CD14-positive monocyte (primary cell): ENCODE measurements around the gene PCDHGB4. TPM values are rescaled to one million over a fixed set of nuclear protein-coding genes. Genes with fewer than 3 reads are reported as not detected.
"Not testable (repeated sequence)": the region's sequence is repeated elsewhere in the genome, so short reads cannot be mapped to it uniquely, and the experiment has no call there.

ENCODE experiments used
- DNase-seq, 3 donors: peaks; one replicate each; pipeline ENCODE4 v3.0.0-alpha.2; 2011 to 2022
- H2AFZ ChIP-seq: 2 replicates; pipeline ENCODE4 v1.6.0; 2012; ENCODE audit warnings: mild to moderate bottlenecking, low read depth, low read length, inconsistent platforms; ENCODE audit not compliant: insufficient read depth, poor library complexity, severe bottlenecking
- H3K27ac ChIP-seq, 2 donors: 1 replicate in 1 of 2; 2 replicates in 1 of 2; pipeline ENCODE4 v1.5.1; 2012 to 2013; ENCODE audit warnings: low read length in 2 of 2, control low read depth in 1 of 2, inconsistent platforms in 1 of 2, low read depth in 1 of 2, mild to moderate bottlenecking in 1 of 2
- H3K27me3 ChIP-seq, 2 donors: one replicate each; pipeline versions ENCODE4 v1.6.0 to v1.6.1; 2011 to 2013; ENCODE audit warnings: low read length in 2 of 2; ENCODE audit not compliant: control insufficient read depth in 2 of 2, insufficient read depth in 2 of 2
- H3K36me3 ChIP-seq, 2 donors: replicated peaks in 1 of 2; 1 replicate in 1 of 2; 2 replicates in 1 of 2; pipeline versions ENCODE4 v1.5.1 to v1.6.1; 2012 to 2013; ENCODE audit warnings: low read length in 2 of 2, control low read depth in 1 of 2, inconsistent platforms in 1 of 2, mild to moderate bottlenecking in 1 of 2; ENCODE audit not compliant: insufficient read depth in 2 of 2, control insufficient read depth in 1 of 2
- H3K4me1 ChIP-seq, 2 donors: 1 replicate in 1 of 2; 2 replicates in 1 of 2; pipeline versions ENCODE4 v1.5.1 to v1.6.1; 2012 to 2013; ENCODE audit warnings: low read length in 2 of 2, control low read depth in 1 of 2, inconsistent platforms in 1 of 2, mild to moderate bottlenecking in 1 of 2, moderate library complexity in 1 of 2; ENCODE audit not compliant: insufficient read depth in 2 of 2, control insufficient read depth in 1 of 2
- H3K4me2 ChIP-seq: replicated peaks from 2 replicates; pipeline ENCODE3; 2012; ENCODE audit warnings: low read length, moderate library complexity, mild to moderate bottlenecking; ENCODE audit not compliant: poor library complexity, severe bottlenecking; ENCODE audit errors: extremely low read depth
- H3K4me3 ChIP-seq, 3 experiments: fragments of 200-600 bp in 1 of 3; sonication (generic) in 1 of 3; replicated peaks in 1 of 3; 1 replicate in 2 of 3; 2 replicates in 1 of 3; pipeline ENCODE4 v1.5.1; 2011 to 2013; ENCODE audit warnings: low read length in 3 of 3, mild to moderate bottlenecking in 3 of 3, control low read depth in 2 of 3, low read depth in 2 of 3, inconsistent platforms in 1 of 3, moderate library complexity in 1 of 3
- H3K79me2 ChIP-seq: 2 replicates; pipeline ENCODE4 v1.6.0; 2012; ENCODE audit warnings: mild to moderate bottlenecking, control low read depth, inconsistent platforms, low read length, moderate library complexity; ENCODE audit not compliant: insufficient read depth
- H3K9ac ChIP-seq: 2 replicates; pipeline ENCODE4 v1.6.0; 2017; ENCODE audit warnings: low read length, mild to moderate bottlenecking; ENCODE audit not compliant: insufficient read depth, poor library complexity, severe bottlenecking
- H3K9me3 ChIP-seq, 2 donors: replicated peaks in 1 of 2; 1 replicate in 1 of 2; 2 replicates in 1 of 2; pipeline versions ENCODE4 v1.5.1 to v1.6.1; 2012 to 2013; ENCODE audit warnings: low read length in 2 of 2, control low read depth in 1 of 2; ENCODE audit not compliant: control insufficient read depth in 1 of 2, insufficient read depth in 1 of 2
- H4K20me1 ChIP-seq: 2 replicates; pipeline ENCODE4 v1.6.0; 2012; ENCODE audit warnings: mild to moderate bottlenecking, low read length, control low read depth, moderate library complexity; ENCODE audit not compliant: insufficient read depth
- H3K27ac Mint-ChIP-seq, 7 donors: one replicate each; pipeline ENCODE4 v1.8.0; 2020; ENCODE audit warnings: mild to moderate bottlenecking in 7 of 7, mixed read lengths in 7 of 7, moderate library complexity in 6 of 7, inconsistent platforms in 2 of 7
- H3K27me3 Mint-ChIP-seq, 3 donors: one replicate each; pipeline ENCODE4 v1.8.0; 2021 to 2022; ENCODE audit warnings: low read depth in 3 of 3, mild to moderate bottlenecking in 3 of 3, mixed read lengths in 3 of 3, moderate library complexity in 3 of 3, inconsistent platforms in 1 of 3
- H3K36me3 Mint-ChIP-seq, 2 donors: one replicate each; pipeline ENCODE4 v1.8.0; 2020; ENCODE audit warnings: mixed read lengths in 2 of 2, inconsistent platforms in 1 of 2, mild to moderate bottlenecking in 1 of 2
- H3K4me1 Mint-ChIP-seq: one replicate; pipeline ENCODE4 v1.8.0; 2020; ENCODE audit warnings: mild to moderate bottlenecking, mixed read lengths
- H3K4me3 Mint-ChIP-seq, 2 donors: one replicate each; pipeline ENCODE4 v1.8.0; 2020; ENCODE audit warnings: mild to moderate bottlenecking in 2 of 2, mixed read lengths in 2 of 2, moderate library complexity in 1 of 2
- H3K9me3 Mint-ChIP-seq, 7 donors: one replicate each; pipeline ENCODE4 v1.8.0; 2020 to 2022; ENCODE audit warnings: mixed read lengths in 7 of 7, mild to moderate bottlenecking in 6 of 7, moderate library complexity in 6 of 7, inconsistent platforms in 2 of 7
- CTCF ChIP-seq: fragments of 200-600 bp; IDR thresholded peaks from one replicate; pipeline ENCODE4 v1.8.0; 2022; ENCODE audit warnings: antibody characterized with exemption, mild to moderate bottlenecking
- WGBS: methylation state at CpG from one replicate; pipeline ENCODE4 v1.1.5; 2013; ENCODE audit warnings: missing lambda C conversion rate; ENCODE audit not compliant: insufficient coverage; 5-methylcytosine and 5-hydroxymethylcytosine counted together
- intact Hi-C, 2 donors: fragments of 100-400 bp; cut with micrococcal nuclease; formaldehyde crosslinking; loops; one replicate each; pipeline versions ENCODE4 v1.15.0 to v1.15.1; 2023
- polyA plus RNA-seq, 3 donors: library from polyadenylated mRNA; depleted of rRNA in 1 of 3; unstranded in 2 of 3; stranded (reverse) in 1 of 3; fragments of 300-500 nt in 2 of 3; fragments of >200 nt in 1 of 3; fragmentation: Illumina TruSeq in 2 of 3; gene quantifications; 1 replicate in 2 of 3; 2 replicates in 1 of 3; pipeline ENCODE4 v1.2.3, GENCODE V29; 2012 to 2021

PCDHGB4 gene
- polyA plus RNA-seq, 3 donors: not detected

- Histone ChIP-seq H3K27ac (no peak within 1 kb of the TSS), H3K9me3 (peaks cover 28 to 54% of the 10 kb centered on the region in 2 donors), H4K20me1 (no peaks in the 10 kb centered on the region), H3K4me3 (peak within 1 kb of the TSS; percentile 3 to 73 (median 33)), H3K4me1 (peaks cover 16 to 22% of the 10 kb centered on the region in 2 donors), H3K36me3 (no peaks in the 10 kb centered on the region), H3K79me2 (no peaks in the 10 kb centered on the region), H3K27me3 (peaks cover 74 to 100% of the 10 kb centered on the region in 2 donors), H3K9ac (no peak within 1 kb of the TSS), H2AFZ (peak within 1 kb of the TSS; percentile 75), H3K4me2 (peak within 1 kb of the TSS; percentile 73)
- Mint-ChIP-seq H3K36me3 (peaks cover 16 to 19% of the 10 kb centered on the region in 2 donors), H3K27me3 (peaks cover 79 to 86% (median 84%) of the 10 kb centered on the region in 3 donors), H3K9me3 (peaks cover 20 to 64% (median 49%) of the 10 kb centered on the region in 7 donors), H3K4me3 (peak within 1 kb of the TSS; percentile 80 to 88), H3K4me1 (peaks cover 25% of the 10 kb centered on the region), H3K27ac (no peak within 1 kb of the TSS)
- 4% methylated on average over 25 of the region's 31 CpGs for WGBS
- peak; percentile 80 for TF ChIP-seq CTCF
- intact Hi-C loops: loop anchor here (5.0 kb wide), 2 partner anchors 109 to 149 kb away; no protein-coding TSS in a partner anchor
- peak; percentile 27 to 44 (median 43) for DNase-seq
Observed at GRCh38 chr5:141412854-141413539, 25.5 kb downstream of the PCDHGB4 start, which contains the start of gene PCDHGA10. Gene PCDHGA10 (plus strand): TSS chr5:141412987. CDS start chr5:141413176, 189 bp downstream.

- peak overlapping the region; percentile 80 to 88 for H3K4me3 Mint-ChIP-seq
- Histone ChIP-seq H4K20me1 (no peaks in the 10 kb centered on the region), H2AFZ (peak overlapping the region; percentile 75), H3K36me3 (no peaks in the 10 kb centered on the region), H3K4me1 (peaks cover 22% of the 10 kb centered on the region in 2 donors), H3K9me3 (peaks cover 27 to 54% of the 10 kb centered on the region in 2 donors), H3K4me3 (peak overlapping the region in 1 of 3 experiments; percentile 73), H3K4me2 (peak overlapping the region; percentile 73), H3K9ac (no peak overlapping the region), H3K27ac (no peak overlapping the region), H3K79me2 (no peaks in the 10 kb centered on the region), H3K27me3 (peaks cover 74 to 100% of the 10 kb centered on the region in 2 donors)
- no peak for DNase-seq
- no peak overlapping the region for H3K27ac Mint-ChIP-seq
- peaks cover 28% of the 10 kb centered on the region for H3K4me1 Mint-ChIP-seq
- peaks cover 13 to 25% of the 10 kb centered on the region in 2 donors for H3K36me3 Mint-ChIP-seq
- peaks cover 21 to 64% (median 49%) of the 10 kb centered on the region in 7 donors for H3K9me3 Mint-ChIP-seq
- WGBS: 22% methylated on average over 21 of the region's 25 CpGs
- intact Hi-C loops: loop anchor here (5.0 kb wide), 2 partner anchors 109 to 149 kb away; no protein-coding TSS in a partner anchor
- H3K27me3 Mint-ChIP-seq: peaks cover 79 to 86% (median 84%) of the 10 kb centered on the region in 3 donors
- no peak for TF ChIP-seq CTCF
Observed at GRCh38 chr5:141413540-141414069, 26.1 kb downstream of the PCDHGB4 start.

GRCh38 chr5:141414548-141415274 lies 27.2 kb downstream of the PCDHGB4 start:
- peaks cover 22% of the 10 kb centered on the region in 2 donors for H3K4me1 ChIP-seq
- DNase-seq, H3K36me3 ChIP-seq, H4K20me1 ChIP-seq, H3K4me3 ChIP-seq, H3K79me2 ChIP-seq, H2AFZ ChIP-seq, H3K4me2 ChIP-seq, H3K27ac Mint-ChIP-seq, H3K27ac ChIP-seq, H3K9ac ChIP-seq: not testable (repeated sequence)
- peaks cover 31% of the 10 kb centered on the region for H3K4me1 Mint-ChIP-seq
- H3K36me3 Mint-ChIP-seq: peaks cover 13 to 24% of the 10 kb centered on the region in 2 donors
- intact Hi-C loops: loop anchor here (5.0 kb wide), 2 partner anchors 108 to 148 kb away; no protein-coding TSS in a partner anchor
- H3K27me3 ChIP-seq: peaks cover 70 to 100% of the 10 kb centered on the region in 2 donors
- WGBS: 37% methylated on average over 31 of the region's 46 CpGs
- H3K4me3 Mint-ChIP-seq: peak overlapping the region in 1 of 2 donors; percentile 80
- H3K9me3 ChIP-seq: peaks cover 28 to 54% of the 10 kb centered on the region in 2 donors
- H3K27me3 Mint-ChIP-seq: peaks cover 78 to 86% (median 84%) of the 10 kb centered on the region in 3 donors
- peaks cover 19 to 64% (median 49%) of the 10 kb centered on the region in 7 donors for H3K9me3 Mint-ChIP-seq
